ENCODE results near the gene NUDT10. TPM values are rescaled to one million over a fixed set of nuclear protein-coding genes. Genes with fewer than 3 reads are reported as not detected.

The NUDT10 gene
- 1.4 and 2.7 TPM in 2 replicates for total RNA-seq

GRCh38 chrX:51332188-51332942 is at the start of gene NUDT10:
TSS of gene NUDT10 (plus strand) at chrX:51332822. CDS start at chrX:51332966, 144 bp downstream.

Other genes with a start within 250 kb of the NUDT10 start
- 9.6 and 10.4 TPM in 2 replicates for gene NUDT11, start 163.8 kb downstream of the NUDT10 start, total RNA-seq

Data from bronchial smooth muscle cell (primary cell).